GM19099 (cell line): ENCODE measurements around the gene EVC.

Experiments
- POLR2A ChIP-seq: IDR thresholded peaks from 3 replicates; pipeline ENCODE4 v1.6.1; 2011; ENCODE audit warnings: low read depth; ENCODE audit not compliant: insufficient read length; ENCODE audit errors: extremely low read depth

EVC gene

GRCh38 chr4:5704276-5704675 is 6.7 kb upstream of the EVC start:
- TF ChIP-seq POLR2A = no peak

- no peak for TF ChIP-seq POLR2A
Observed at GRCh38 chr4:5705647-5706320, 5.2 kb upstream of the EVC start.

GRCh38 chr4:5706486-5707290 is 4.3 kb upstream of the EVC start:
- TF ChIP-seq POLR2A = no peak

DNA sequence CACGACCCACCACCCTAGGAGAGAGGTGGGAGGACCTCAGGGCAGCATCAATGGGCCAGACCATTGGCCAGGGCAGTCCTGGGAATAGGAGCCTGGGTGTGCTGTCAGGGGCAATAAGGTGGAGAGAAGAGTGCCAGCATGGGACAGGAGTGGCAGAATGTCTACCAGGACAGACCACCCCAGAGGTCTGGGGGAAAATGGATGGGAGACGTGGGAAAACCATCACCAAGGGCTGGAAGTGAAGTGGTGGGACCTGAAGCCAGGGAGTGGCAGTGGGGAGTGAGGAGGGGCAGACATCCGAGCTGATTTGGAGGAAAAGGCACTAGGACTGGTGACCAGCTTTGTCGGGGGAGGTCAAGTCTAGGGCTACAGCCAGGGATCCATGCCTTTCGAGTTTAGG is 3.6 kb upstream of the EVC start:
- no peak for TF ChIP-seq POLR2A

DNA sequence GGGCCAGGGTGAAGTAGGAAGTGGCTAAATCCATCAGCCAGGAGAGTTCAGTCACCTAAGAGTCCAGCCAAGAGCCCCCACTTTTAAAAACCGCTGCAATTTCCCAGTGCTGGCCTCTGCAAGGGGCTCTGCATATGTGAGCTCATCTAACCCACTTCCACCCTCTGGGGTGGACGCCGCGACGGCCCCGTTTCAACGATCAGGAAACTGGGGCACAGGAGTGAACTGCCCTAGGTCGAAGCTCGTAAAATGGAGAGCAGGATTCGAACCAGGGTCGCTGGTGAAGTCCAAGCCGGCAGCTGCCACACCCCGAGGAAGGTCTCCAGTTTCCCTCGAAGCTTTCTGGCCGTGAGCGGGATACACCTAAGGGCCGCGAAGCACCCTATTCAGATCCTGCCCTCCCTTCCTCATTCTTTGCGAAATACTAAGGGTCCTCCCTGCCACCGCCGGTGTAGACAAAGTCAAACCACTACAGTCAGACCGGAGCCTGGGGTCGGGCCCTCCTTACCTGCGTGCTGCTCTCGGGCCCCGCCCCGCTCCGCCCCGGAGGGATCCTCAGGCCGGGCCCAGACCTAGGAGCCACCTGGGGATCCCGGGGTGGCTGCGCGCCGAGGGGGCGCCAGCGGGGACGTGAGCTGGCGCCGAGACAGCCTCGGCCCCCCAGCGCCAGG is 3.1 kb upstream of the EVC start:
- no peak for TF ChIP-seq POLR2A

- TF ChIP-seq POLR2A = no peak
Observed at GRCh38 chr4:5708449-5709206, 2.4 kb upstream of the EVC start, which contains the start of gene EVC2. EVC2 (minus strand) TSS chr4:5708559; CDS start chr4:5708513, 46 bp downstream.

DNA sequence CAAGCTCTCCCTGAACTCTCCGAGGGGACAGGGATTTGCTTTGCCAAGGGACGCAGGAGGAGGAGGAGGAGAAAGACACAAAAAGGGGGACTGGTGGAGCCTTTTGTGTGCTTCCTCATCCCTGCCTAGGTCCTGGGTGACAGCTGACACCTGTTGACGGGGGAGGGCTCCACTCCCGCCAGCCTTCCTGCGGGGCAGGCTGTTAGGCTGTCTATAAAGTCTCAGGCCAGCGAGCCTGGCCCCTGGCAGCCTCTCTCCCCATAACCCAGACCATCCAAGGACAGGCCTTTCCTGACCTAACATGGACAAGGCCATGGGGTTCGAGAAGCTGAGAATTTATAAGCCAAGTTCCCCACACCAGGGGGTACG is 1.8 kb upstream of the EVC start:
- no peak for TF ChIP-seq POLR2A

DNA sequence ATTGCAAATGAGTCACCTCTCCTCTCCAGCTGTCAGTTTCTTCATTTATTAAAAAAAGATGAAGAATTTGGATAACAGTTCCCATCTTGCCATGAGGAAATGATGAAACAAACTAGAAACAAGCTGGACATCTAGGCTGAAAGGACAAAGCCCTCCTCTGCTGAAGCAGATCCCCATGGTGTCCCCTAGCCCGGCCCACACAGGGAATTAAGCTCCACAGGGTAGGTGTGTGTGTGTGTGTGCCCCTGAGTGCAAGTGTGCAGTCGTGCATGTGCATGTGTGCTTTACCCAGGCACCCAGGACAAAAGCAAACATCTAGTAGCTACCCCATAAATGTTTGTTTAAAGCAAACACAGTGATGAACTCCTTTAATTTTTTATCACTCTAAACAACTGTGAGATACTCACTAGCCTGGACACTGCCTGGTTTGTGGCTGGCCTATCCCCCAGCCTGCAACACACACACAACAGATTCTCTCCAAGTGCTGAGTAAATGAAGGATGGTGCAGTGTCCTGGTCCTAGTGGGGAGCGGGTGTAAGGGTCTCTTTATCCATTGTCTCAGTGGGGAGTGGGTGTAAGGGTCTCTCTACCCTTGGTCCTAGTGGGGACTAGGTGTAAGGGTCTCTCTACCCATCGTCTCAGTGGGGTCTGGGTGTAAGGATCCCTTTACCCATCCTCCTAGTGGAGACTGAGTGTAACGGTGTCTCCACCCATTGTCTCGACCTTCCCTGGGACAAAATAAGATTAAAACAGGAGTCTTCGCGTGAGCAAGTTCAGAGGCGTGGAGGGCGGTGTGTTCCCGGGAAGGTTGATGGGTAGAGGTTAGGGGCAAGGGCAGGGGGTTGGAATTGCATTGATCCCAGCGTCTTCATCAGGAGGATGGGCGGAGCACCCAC is 688 bp upstream of the EVC start:
- TF ChIP-seq POLR2A = no peak

DNA sequence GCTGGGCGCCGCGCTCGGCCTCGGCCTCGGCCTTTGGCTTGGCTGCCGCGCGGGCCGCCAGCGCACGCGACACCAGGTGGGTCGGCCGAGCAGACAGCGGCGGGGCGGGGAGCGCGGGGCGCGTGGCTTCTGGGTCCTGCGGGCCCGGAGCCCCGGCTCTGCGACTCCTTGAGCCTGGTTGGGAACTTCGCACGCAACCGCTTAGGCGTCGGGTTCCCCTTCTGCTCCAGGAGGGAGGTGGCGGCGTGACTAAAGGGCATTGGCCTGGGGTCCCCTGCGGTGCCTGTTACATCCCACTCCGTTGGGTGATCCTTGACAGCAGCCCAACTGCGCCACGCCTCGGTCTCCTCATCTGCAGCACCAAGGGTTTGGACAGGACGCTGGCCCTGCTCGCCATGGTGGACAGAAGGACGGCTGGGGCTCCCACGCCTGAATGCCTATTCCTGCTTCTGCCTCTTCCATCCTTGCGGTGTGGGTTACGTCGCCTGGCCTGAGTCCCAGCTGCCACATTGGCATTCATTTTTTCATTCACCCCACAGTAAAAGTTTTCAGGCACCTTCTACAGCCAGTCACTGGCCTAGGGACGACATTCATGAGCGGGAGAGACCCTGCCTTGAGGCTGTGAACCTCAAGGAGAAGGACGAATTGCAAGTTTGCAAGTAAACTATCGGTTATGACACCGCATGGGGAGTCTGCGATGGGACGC is 631 bp downstream of the EVC start:
- no peak for TF ChIP-seq POLR2A

GRCh38 chr4:5712517-5712916 is 1.5 kb downstream of the EVC start:
- TF ChIP-seq POLR2A = no peak

- TF ChIP-seq POLR2A = no peak
Observed at GRCh38 chr4:5712931-5713330, 1.9 kb downstream of the EVC start.

- no peak for TF ChIP-seq POLR2A
Observed at GRCh38 chr4:5713861-5714260, 2.9 kb downstream of the EVC start.

GRCh38 chr4:5715357-5715756 is 4.4 kb downstream of the EVC start:
- no peak for TF ChIP-seq POLR2A

- no peak for TF ChIP-seq POLR2A
Observed at GRCh38 chr4:5716391-5716790, 5.4 kb downstream of the EVC start.
